GM18505 (cell line): ENCODE results near the gene BPIFB6.

ENCODE experiments used
- ATAC-seq: cut with Tn5 transposase; IDR thresholded peaks from one replicate; pipeline ENCODE4 v1.9.1; 2021; ENCODE audit not compliant: unreplicated experiment
- POLR2A ChIP-seq: IDR thresholded peaks from 4 replicates; pipeline ENCODE4 v1.6.1; 2011; ENCODE audit warnings: borderline replicate concordance; ENCODE audit not compliant: insufficient read depth, insufficient read length; ENCODE audit errors: extremely low read depth

BPIFB6 gene

DNA sequence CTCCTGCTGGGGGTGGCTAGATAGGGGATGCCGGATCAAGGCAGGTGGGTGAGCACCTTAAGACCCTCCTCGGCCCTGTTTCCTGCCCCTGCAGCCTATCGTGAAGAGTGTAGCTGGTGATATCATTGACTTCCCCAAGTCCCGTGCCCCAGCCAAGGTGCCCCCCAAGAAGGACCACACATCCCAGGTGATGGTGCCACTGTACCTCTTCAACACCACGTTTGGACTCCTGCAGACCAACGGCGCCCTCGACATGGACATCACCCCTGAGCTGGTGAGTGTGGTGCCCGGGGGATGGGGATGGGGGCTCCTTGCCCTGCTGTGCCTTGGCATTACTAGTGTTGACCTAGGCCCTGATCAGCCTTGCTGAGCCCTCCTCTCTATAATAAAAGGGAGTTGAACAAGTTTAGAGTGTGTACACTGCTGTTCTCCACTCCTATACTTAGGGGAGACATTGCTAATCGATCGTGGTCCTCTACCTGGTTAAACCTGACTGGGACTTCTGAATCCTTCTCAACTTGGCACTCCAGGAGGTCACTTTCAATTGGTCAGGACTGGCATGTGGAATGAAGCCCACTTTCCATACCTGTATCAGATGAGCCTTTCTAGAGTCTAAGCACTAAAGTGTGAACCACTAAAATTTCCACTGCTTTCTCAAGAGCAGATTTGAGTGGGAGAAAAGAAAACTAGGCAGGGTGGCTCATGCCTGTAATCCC lies 33.3 kb downstream of the BPIFB6 start:
- no peak for ATAC-seq
- no peak for TF ChIP-seq POLR2A

- ATAC-seq, result no peak
- no peak for TF ChIP-seq POLR2A
Observed at GRCh38 chr20:33065785-33066184, 34.3 kb downstream of the BPIFB6 start.

- TF ChIP-seq POLR2A, result no peak
- ATAC-seq, result no peak
Observed at GRCh38 chr20:33067806-33068205, 36.4 kb downstream of the BPIFB6 start.

DNA sequence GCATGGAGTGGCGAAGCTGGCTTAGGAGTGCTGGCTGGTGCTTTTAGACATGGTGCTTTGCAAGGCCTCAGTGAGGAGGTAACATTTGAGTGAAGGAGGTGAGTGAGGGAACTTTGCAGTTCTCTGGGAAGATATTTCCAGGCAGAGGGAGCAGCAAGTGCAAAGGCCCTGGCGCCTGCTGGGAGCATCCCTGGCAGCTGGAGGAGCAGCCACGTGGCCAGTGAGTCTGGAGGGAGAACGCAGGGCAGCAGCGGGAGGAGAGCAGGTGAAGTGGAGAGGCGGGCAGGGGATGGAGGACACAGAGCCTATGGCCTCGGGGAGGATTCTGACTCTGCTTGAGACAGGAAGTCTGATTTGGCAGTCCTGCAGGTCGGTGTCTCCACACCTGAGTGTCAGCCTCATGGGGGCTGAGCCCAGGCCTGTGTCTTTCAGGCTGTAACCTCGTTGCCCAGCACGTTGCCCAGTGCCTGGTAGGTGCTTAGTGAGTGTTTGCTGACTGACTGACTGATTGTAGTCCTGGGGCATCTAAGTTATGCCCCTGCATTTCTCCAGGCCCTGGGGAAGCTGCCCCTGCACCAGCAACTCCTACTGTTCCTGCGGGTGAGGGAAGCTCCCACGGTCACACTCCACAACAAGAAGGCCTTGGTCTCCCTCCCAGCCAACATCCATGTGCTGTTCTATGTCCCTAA lies 36.9 kb downstream of the BPIFB6 start:
- no peak for ATAC-seq
- no peak for TF ChIP-seq POLR2A

- TF ChIP-seq POLR2A, result no peak
- no peak for ATAC-seq
Observed at GRCh38 chr20:33069673-33070072, 38.2 kb downstream of the BPIFB6 start.

DNA sequence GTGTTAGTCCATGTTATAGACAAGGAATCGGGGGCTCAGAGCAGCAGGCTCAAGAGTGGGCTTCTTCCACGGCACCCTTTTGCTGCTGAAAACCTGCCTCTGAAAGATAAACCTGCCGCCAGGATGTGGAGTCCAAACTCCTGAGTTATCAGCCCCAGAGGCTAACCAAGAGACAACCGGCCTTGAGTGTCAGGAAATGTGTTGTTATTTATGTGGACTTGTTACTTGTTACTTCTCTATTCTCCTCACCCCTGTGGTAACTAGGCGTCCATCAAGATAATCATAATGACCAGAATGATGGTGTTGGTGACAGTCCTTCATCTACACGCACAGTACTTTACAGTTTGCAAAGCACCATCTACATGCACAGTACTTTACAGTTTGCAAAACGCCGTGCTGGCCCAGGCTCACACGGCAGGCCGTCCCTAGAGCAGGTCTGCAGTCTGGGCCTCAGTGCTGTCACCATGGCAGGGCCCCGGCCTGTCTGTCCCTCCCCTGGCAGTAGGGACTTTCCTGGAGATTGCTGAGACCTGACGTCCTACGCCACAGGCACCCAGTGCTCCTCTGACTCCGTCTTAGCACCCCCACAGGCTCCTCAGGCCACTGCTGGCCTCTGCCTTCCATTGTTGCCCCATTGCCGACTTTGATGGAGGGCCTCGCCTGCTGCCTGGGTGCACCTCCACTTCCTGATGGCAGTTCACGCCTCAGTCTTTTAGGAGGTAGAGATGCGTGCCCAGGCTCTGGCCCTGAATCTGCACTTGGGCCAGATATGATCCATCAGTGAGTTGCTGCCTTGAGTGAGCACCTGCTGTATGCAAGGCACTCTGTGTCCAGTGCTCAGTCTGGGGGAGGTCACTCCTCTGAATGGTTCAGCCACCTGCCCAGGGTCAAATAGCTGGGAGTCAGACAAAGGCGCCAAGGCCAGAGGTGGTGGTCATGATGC lies 38.9 kb downstream of the BPIFB6 start:
- no peak for TF ChIP-seq POLR2A
- ATAC-seq, result no peak

DNA sequence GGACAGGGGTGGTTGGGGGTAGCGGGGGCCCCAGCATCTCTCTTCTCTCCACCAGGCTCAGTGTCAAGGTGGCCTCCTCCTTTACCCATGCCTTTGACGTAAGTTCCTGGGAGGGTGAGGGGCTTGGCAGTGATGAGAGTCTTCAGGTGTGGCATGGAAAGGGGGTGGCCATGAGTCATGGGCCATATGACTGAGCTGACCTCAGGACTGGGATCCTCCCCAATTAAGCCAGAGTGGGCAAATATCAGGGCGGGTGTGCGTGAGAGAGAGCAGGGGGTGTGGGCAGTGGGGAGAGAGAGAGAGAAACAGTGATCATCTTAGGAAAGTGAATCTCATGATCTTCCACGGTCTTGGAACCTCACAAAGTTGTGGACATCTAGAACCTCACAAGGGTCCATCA lies 39.8 kb downstream of the BPIFB6 start:
- TF ChIP-seq POLR2A, result no peak
- ATAC-seq, result no peak

- no peak for TF ChIP-seq POLR2A
Observed at GRCh38 chr20:33072362-33072761, 40.9 kb downstream of the BPIFB6 start.

DNA sequence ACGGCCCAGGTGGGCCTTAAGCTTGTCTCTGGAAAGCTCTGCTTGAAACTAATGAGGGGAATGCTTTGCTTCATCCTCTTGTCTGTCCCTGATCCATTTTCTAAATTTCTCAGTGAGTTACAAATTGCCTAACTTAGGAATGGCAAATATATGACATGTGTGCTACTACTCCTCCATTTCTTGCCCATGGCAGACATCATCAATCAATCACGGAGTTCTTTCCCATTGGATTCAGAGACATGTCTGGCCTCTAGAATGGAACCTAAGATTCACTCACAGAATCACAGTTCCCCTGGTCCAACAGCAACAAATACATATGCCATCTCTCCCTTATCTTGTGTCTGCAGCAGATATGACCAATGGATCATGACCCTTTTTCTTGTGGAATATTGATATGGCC lies 41.4 kb downstream of the BPIFB6 start:
- ATAC-seq, result no peak
- no peak for TF ChIP-seq POLR2A

More at GRCh38 chr20:33072362-33072761, 40.9 kb downstream of the BPIFB6 start:
- no peak for ATAC-seq

DNA sequence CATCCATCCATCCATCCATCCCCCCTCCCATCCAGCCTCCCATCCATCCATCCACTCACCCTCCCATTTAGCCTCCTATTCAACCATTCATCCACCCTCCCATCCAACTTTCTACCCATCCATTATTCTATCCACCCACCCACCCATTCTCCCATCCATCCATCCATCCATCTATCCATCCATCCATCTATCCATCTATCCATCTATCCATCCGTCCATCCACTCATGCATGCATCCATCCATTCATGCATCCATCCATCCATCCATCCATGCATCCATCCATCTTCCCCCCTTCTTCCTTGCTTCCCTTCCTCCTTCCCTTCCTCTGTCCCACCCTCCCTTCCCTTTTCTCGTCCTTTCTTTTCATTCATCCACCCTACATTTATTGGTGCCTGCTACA lies 43.2 kb downstream of the BPIFB6 start:
- no peak for TF ChIP-seq POLR2A
- no peak for ATAC-seq

DNA sequence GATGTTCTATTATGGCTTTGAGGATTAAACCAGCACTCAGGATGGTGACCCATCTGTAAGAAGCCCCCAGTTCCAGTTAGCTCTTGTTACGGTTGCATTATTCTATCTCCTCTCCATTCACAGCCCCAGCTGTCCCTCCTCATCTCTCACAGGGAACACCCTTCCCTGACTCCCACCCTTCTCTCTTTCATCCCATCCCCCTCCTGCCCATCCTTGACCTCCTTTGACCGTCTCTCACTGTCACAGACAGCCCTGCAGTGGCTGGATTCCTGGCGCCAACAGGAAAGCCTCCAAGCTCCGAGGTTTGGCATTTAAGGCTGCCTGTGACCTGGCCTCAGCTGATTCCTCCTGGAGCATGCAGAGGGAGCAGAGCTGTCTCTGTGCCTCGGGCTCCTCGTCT lies 43.8 kb downstream of the BPIFB6 start:
- no peak for TF ChIP-seq POLR2A
- no peak for ATAC-seq

DNA sequence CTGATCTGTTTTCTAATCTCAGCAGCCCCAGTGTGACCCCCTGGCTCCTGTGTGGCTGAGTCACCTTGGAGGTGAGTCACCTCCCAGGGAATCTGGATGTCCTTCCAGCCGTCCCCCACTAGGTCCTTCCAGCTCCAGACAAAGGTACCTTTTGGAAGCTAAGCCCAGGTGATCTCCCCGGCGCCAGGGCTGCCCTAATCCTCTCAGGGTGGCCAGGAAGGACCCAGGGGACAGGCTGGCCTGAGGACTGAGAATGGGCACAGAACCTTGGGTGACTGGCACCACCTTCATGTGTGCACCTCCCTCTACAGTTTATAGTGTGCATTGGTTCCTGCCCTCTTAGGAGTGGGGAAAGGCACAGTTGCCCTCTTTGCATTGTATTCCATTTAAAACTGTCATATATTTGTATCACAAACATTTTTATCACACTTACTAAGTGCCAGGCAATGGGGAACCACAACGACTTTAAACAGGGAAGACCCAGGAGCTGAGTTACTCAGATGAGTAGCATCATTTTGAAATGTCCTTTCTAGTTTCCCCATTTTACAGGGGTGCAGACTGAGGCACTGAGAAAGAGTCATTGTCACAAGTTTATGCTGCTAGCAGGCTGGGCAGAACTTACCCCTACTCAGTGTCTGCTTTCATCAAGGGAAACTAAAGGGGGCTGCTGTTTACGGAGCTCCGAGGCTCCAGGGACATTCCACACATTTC lies 45.4 kb downstream of the BPIFB6 start:
- no peak for TF ChIP-seq POLR2A
- no peak for ATAC-seq

GRCh38 chr20:33079259-33079658 lies 47.8 kb downstream of the BPIFB6 start, which contains the start of gene BPIFB4:
TSS of gene BPIFB4 (plus strand) at chr20:33079643. CDS start at chr20:33081527, 1,884 bp downstream.
- ATAC-seq, result no peak
- TF ChIP-seq POLR2A, result no peak

GRCh38 chr20:33081411-33082154 lies 50.1 kb downstream of the BPIFB6 start:
- ATAC-seq, result no peak
- TF ChIP-seq POLR2A, result no peak
